IPS-15b (cell line): ENCODE results near the gene AMZ1.

Source experiments
- H3K27me3 ChIP-seq: one replicate; pipeline ENCODE4 v1.6.1; 2013; ENCODE audit warnings: low read length; ENCODE audit not compliant: control insufficient read depth, insufficient read depth
- H3K36me3 ChIP-seq: one replicate; pipeline ENCODE4 v1.6.1; 2013; ENCODE audit warnings: low read length; ENCODE audit not compliant: control insufficient read depth, insufficient read depth
- H3K4me1 ChIP-seq: one replicate; pipeline ENCODE4 v1.6.1; 2013; ENCODE audit warnings: mild to moderate bottlenecking, low read length; ENCODE audit not compliant: control insufficient read depth, insufficient read depth
- H3K4me3 ChIP-seq: one replicate; pipeline ENCODE4 v1.5.1; 2013; ENCODE audit warnings: low read depth, low read length
- H3K9ac ChIP-seq: one replicate; pipeline ENCODE4 v1.6.1; 2013; ENCODE audit warnings: low read depth, mild to moderate bottlenecking, low read length
- H3K9me3 ChIP-seq: one replicate; pipeline ENCODE4 v1.6.1; 2013; ENCODE audit warnings: mild to moderate bottlenecking, low read length; ENCODE audit not compliant: control insufficient read depth, insufficient read depth

Gene AMZ1, protein sequence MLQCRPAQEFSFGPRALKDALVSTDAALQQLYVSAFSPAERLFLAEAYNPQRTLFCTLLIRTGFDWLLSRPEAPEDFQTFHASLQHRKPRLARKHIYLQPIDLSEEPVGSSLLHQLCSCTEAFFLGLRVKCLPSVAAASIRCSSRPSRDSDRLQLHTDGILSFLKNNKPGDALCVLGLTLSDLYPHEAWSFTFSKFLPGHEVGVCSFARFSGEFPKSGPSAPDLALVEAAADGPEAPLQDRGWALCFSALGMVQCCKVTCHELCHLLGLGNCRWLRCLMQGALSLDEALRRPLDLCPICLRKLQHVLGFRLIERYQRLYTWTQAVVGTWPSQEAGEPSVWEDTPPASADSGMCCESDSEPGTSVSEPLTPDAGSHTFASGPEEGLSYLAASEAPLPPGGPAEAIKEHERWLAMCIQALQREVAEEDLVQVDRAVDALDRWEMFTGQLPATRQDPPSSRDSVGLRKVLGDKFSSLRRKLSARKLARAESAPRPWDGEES

DNA sequence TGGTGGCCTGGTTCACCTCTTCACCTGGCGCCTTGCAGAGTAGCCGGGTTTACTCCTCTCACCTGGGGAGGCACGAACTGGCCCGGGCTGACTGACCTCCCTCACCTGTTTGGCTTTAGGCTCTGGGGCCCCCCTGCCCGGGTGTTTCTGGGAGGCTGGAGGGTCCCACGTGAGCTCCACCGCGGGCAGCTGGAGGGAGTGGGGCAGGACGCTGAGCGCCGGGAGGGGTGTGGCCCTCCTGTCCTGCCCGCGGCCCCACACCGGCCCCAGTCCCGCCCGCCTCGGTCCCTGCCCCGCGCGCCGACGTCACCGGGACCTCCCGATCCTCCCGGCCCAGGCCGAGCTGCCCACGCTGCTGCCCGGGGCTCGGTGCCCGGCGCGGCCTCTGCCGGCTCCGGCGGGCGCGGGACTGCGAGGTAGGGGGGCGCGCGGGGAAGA is at the start of gene AMZ1:
Gene AMZ1, plus strand, starts transcription at position 322 of the 438 bp plus-strand sequence. CDS start 12,250 bp downstream, outside the sequence.
- no peak within 1 kb of the TSS for H3K9ac ChIP-seq
- H3K27me3 ChIP-seq: peaks cover 23% of the 10 kb centered on the region
- peak within 1 kb of the TSS; percentile 43 for H3K4me3 ChIP-seq
- H3K4me1 ChIP-seq: peaks cover 3% of the 10 kb centered on the region
- no peaks in the 10 kb centered on the region for H3K9me3 ChIP-seq
- H3K36me3 ChIP-seq: no peaks in the 10 kb centered on the region

- no peak overlapping the region for H3K9ac ChIP-seq
- no peak overlapping the region for H3K4me3 ChIP-seq
- H3K27me3 ChIP-seq: no peaks in the 10 kb centered on the region
- H3K36me3 ChIP-seq: peaks cover 17% of the 10 kb centered on the region
- H3K9me3 ChIP-seq: no peaks in the 10 kb centered on the region
- no peaks in the 10 kb centered on the region for H3K4me1 ChIP-seq
Measured at GRCh38 chr7:2638224-2638991, 49.6 kb upstream of the AMZ1 start.

- peaks cover 13% of the 10 kb centered on the region for H3K36me3 ChIP-seq
- H3K9ac ChIP-seq: no peak overlapping the region
- H3K4me3 ChIP-seq: no peak overlapping the region
- H3K27me3 ChIP-seq: no peaks in the 10 kb centered on the region
- H3K4me1 ChIP-seq: no peaks in the 10 kb centered on the region
- no peaks in the 10 kb centered on the region for H3K9me3 ChIP-seq
Measured at GRCh38 chr7:2639181-2639681, 48.8 kb upstream of the AMZ1 start.

DNA sequence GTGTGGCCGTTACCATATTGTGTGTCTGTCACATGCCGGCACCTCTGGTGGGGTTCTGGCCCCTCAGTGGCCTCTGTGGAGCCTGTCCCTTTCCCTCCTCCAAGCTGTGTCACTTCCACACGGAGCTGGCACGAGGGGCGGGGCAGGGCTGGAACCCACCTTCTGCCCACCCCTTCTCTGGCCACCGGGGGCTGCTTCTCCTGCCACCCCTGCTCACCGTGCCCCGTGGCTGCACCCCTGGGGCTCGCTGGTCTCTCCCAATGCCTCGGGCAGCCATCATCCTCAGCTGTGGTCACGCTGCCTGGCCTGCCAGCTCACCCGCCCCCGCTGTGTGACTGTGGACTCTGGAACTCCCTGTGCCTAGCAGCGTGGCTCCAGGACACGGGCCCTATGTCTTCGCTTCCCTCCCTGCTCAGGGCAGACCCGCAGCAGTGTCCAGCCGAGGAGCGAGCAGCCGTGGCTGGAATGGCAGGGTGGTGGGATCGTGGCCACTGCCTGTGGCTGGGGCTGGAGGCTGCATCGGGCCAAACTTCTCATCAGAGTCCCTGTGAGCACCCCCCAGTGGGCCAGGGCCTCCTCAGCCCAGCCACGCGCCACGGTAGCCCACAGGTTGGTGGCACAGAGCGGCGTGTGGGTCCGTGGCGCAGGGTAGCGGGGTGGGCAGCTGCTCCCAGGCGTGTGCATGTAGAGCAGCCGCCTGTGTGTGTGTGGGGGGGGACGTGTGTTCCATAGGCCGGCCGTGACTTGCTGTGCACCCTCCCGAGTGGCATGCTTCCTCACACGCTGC is 48.1 kb upstream of the AMZ1 start:
- Histone ChIP-seq H3K27me3 (no peaks in the 10 kb centered on the region), H3K9me3 (no peaks in the 10 kb centered on the region), H3K4me3 (no peak overlapping the region), H3K36me3 (peaks cover 12% of the 10 kb centered on the region), H3K9ac (no peak overlapping the region), H3K4me1 (no peaks in the 10 kb centered on the region)

GRCh38 chr7:2640482-2640830 is 47.5 kb upstream of the AMZ1 start:
- no peak overlapping the region for H3K4me3 ChIP-seq
- peaks cover 8% of the 10 kb centered on the region for H3K36me3 ChIP-seq
- no peaks in the 10 kb centered on the region for H3K4me1 ChIP-seq
- no peaks in the 10 kb centered on the region for H3K9me3 ChIP-seq
- H3K9ac ChIP-seq: peak overlapping the region; percentile 60
- no peaks in the 10 kb centered on the region for H3K27me3 ChIP-seq

DNA sequence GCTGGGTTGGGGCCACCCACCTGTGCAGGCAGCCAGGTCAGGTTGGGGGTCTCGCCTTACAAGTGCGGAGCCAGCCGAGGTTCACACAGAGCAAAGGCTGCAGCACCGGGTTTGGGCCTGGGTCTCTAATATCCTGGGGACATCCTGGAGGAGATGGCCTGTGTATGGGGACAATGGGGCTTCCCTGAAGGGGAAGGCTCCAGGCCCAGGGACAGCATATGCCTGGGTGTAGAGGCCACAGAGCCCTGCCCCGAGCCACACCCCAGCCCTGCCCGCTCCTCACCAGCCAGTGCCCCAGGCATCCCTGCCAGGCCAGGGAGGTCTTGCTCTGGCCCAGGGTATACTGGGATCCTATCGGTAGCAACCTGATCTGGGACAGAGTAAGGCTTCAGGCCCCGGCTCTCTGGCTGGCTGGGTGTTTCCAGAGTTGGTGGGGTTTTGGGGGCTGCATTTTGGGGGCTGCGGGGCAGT is 47.1 kb upstream of the AMZ1 start:
- no peak overlapping the region for H3K4me3 ChIP-seq
- no peaks in the 10 kb centered on the region for H3K4me1 ChIP-seq
- H3K9ac ChIP-seq: peak overlapping the region; percentile 60
- no peaks in the 10 kb centered on the region for H3K9me3 ChIP-seq
- peaks cover 7% of the 10 kb centered on the region for H3K36me3 ChIP-seq
- no peaks in the 10 kb centered on the region for H3K27me3 ChIP-seq

DNA sequence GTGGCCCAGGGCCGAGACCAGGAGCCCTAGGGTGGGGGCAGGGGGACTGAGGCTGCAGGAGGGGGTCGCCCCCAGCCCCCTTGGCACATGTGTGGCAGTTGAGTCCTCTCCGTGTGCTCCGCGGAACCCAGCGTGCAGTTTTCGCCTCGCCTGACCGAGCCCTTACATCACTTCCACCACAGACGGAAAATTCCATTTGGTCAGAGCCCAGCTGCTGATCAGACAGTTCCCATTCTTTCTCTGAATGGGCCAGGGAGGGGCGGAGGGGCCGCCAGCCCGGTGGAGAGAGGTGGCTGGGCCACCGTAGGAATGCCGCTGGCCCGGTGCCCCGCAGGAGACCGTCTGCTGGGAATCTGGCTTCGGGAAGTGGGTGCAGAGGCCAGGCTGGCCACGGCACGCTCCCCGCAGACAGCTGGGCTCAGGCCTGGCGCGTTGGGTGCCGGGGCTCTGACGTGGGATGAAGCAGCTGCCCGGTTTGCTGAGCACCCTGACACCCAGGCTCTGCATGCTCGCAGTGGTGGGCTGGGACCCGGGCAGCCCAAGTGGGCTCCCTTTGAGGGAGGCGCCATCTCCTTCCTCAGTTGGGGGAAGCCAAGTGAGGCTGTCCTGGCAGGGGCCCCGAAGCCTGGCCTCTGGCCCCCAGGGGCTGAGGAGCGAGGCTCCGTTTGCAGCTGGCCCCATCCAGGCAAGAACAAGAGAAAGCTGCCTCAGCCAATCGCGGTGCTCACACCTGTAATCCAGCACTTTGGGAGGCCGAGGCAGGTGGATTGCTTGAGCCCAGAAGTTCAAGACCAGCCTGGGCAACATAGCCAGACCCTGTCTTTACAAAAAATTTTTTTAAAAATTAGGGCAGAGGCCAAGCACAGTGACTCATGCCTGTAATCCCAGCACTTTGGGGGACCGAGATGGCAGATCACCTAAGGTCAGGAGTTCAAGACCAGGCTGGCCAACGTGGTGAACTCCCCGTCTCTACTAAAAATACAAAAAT is 46.3 kb upstream of the AMZ1 start:
- H3K9ac ChIP-seq: no peak overlapping the region
- no peaks in the 10 kb centered on the region for H3K9me3 ChIP-seq
- H3K36me3 ChIP-seq: peaks cover 7% of the 10 kb centered on the region
- no peak overlapping the region for H3K4me3 ChIP-seq
- H3K27me3 ChIP-seq: no peaks in the 10 kb centered on the region
- no peaks in the 10 kb centered on the region for H3K4me1 ChIP-seq

GRCh38 chr7:2643386-2644219 is 44.4 kb upstream of the AMZ1 start:
- H3K9me3 ChIP-seq: no peaks in the 10 kb centered on the region
- no peak overlapping the region for H3K4me3 ChIP-seq
- H3K9ac ChIP-seq: no peak overlapping the region
- H3K27me3 ChIP-seq: no peaks in the 10 kb centered on the region
- H3K4me1 ChIP-seq: no peaks in the 10 kb centered on the region
- H3K36me3 ChIP-seq: peaks cover 20% of the 10 kb centered on the region

DNA sequence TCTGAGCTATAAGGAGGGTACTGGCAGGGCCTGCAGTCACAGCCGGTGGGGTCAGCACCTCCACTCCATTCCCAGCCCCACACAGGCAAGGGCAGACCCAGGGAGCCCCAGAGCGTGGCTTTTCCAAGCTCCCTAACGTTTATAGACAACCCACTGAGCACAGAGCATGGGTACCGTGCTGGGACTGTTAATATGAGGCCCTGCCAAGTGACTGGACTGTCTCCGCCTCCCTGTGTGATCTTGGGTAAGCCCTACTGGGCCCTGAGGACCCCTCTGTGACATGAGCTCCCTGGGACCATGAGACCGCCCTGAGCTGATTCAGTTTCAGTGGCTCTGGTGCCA is 43.8 kb upstream of the AMZ1 start:
- Histone ChIP-seq H3K36me3 (peaks cover 23% of the 10 kb centered on the region), H3K4me3 (no peak overlapping the region), H3K9ac (no peak overlapping the region), H3K27me3 (no peaks in the 10 kb centered on the region), H3K9me3 (no peaks in the 10 kb centered on the region), H3K4me1 (no peaks in the 10 kb centered on the region)
